Gastrocnemius medialis (tissue), 4 donors: ENCODE data around the gene MED12L.

Source experiments
- CTCF ChIP-seq, 5 experiments: fragments of 450-650 bp in 3 of 5; fragments of 200-600 bp in 2 of 5; sonication (generic) in 2 of 5; IDR thresholded peaks in 4 of 5; conservative IDR thresholded peaks in 1 of 5; 1 replicate in 4 of 5; 2 replicates in 1 of 5; pipeline ENCODE4 v1.5.1; 2016 to 2019; ENCODE audit warnings: antibody characterized with exemption in 5 of 5, mild to moderate bottlenecking in 3 of 5, moderate library complexity in 3 of 5
- POLR2A ChIP-seq, 2 donors: fragments of 450-650 bp; IDR thresholded peaks; one replicate each; pipeline ENCODE4 v1.6.1; 2017; ENCODE audit warnings: antibody characterized with exemption in 2 of 2, mild to moderate bottlenecking in 2 of 2, moderate library complexity in 2 of 2

GRCh38 chr3:151331696-151332095, 246.2 kb downstream of the MED12L start:
- TF ChIP-seq POLR2A (IDR thresholded peaks at IDR 0.05) (no peak), CTCF (IDR thresholded peaks at IDR 0.05 in 4 of 5, conservative IDR thresholded peaks at IDR 0.05 in 1 of 5) (no peak)
